Left renal pelvis (tissue), 4 donors: Measurements from ENCODE around the gene JCAD. TPM values are rescaled to one million over a fixed set of nuclear protein-coding genes. Genes with fewer than 3 reads are reported as not detected.

Source experiments
- DNase-seq, 4 donors: peaks; one replicate each; pipeline ENCODE4 v3.0.0-alpha.2; 2013; ENCODE audit warnings: low read depth in 4 of 4, low spot score in 3 of 4
- polyA plus RNA-seq, 4 donors: library from polyadenylated mRNA; unstranded; fragments of 120-200 nt; gene quantifications; one replicate each; pipeline ENCODE4 v1.2.1, GENCODE V29; 2013; ENCODE audit not compliant: insufficient read length in 4 of 4

Gene JCAD
- polyA plus RNA-seq, 4 donors, result 23.8 to 68.2 (median 31.5) TPM

GRCh38 chr10:30074933-30075332, 15.5 kb upstream of the JCAD start:
- no peak for DNase-seq

GRCh38 chr10:30074090-30074489, 14.7 kb upstream of the JCAD start:
- DNase-seq, result no peak

- no peak for DNase-seq
Observed at GRCh38 chr10:30073767-30074060, 14.3 kb upstream of the JCAD start.

- no peak for DNase-seq
Observed at GRCh38 chr10:30073045-30073766, 13.8 kb upstream of the JCAD start.

- DNase-seq, result no peak
Observed at GRCh38 chr10:30072068-30072467, 12.7 kb upstream of the JCAD start.

- DNase-seq, result no peak
Observed at GRCh38 chr10:30070001-30070685, 10.8 kb upstream of the JCAD start.

- DNase-seq, result no peak
Observed at GRCh38 chr10:30068492-30069223, 9.3 kb upstream of the JCAD start.

- no peak for DNase-seq
Observed at GRCh38 chr10:30063099-30063498, 3.7 kb upstream of the JCAD start.

- DNase-seq, result no peak
Observed at GRCh38 chr10:30062582-30062981, 3.2 kb upstream of the JCAD start.

- DNase-seq, result no peak
Observed at GRCh38 chr10:30062090-30062489, 2.7 kb upstream of the JCAD start.

GRCh38 chr10:30058570-30059132, 735 bp downstream of the JCAD start:
- DNase-seq, result no peak

GRCh38 chr10:30057894-30058556, 1.4 kb downstream of the JCAD start:
- DNase-seq, result no peak

GRCh38 chr10:30057421-30057841, 2.0 kb downstream of the JCAD start:
- no peak for DNase-seq

- no peak for DNase-seq
Observed at GRCh38 chr10:30056767-30057355, 2.5 kb downstream of the JCAD start.

GRCh38 chr10:30056281-30056680, 3.1 kb downstream of the JCAD start:
- no peak for DNase-seq

GRCh38 chr10:30055226-30055662, 4.1 kb downstream of the JCAD start:
- no peak for DNase-seq

- DNase-seq, result no peak
Observed at GRCh38 chr10:30052062-30052461, 7.3 kb downstream of the JCAD start.

GRCh38 chr10:30051220-30051619, 8.2 kb downstream of the JCAD start:
- DNase-seq, result no peak

- DNase-seq, result no peak
Observed at GRCh38 chr10:30050411-30050810, 9.0 kb downstream of the JCAD start.

- DNase-seq, result no peak
Observed at GRCh38 chr10:30048768-30049517, 10.4 kb downstream of the JCAD start.
